Measurements from ENCODE around the gene ZCCHC24. TPM values are rescaled to one million over a fixed set of nuclear protein-coding genes. Genes with fewer than 3 reads are reported as not detected.

ZCCHC24 gene
- total and polyA plus RNA-seq, 2 of the 8 experiments (the other 6 are each of a cell fraction or from before 2014, with no cell fraction given): 3.9 to 6.9 TPM

DNA sequence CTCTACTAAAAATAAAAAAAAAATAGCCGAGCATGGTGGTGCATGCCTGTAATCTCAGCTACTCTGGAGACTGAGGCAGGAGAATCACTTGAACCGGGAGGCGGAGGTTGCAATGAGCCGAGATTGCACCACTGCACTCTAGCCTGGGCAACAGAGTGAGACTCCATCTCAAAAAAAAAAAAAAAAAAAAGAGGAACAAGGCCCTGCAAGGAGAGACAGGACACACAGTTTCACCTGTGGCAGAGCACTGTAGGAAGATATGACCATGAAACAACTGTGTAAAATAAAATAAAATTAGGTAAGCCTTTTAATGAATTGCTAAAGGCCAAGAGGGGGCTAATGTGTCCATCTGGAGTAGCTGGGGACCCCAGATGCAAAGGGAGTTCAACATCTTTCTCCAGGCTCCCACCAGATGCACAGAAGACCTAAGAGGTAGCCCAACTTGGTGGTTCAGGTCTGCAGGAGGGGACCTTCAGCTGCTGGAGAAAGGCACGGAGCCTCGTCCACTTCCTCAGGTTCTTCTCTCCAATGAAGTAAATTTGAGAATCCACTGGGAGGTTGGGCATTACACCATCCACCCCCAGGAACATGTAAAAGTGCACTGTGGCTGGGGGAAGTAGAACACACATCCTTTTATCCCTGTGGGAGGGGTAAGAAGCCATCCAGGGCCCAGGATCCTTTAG is 85.5 kb downstream of the ZCCHC24 start:
- Histone ChIP-seq H4K91ac (replicated peaks; ENCODE audit: insufficient read length, low read length) (no peak overlapping the region), H3K4me2 (ENCODE audit: insufficient read depth in 1 of 2, low read depth in 2 of 2, low read length in 2 of 2) (no peak overlapping the region), H3K79me1 (ENCODE audit: low read depth, low read length) (no peaks in the 10 kb centered on the region), H4K20me1 (replicated peaks in 1 of 2; ENCODE audit: control insufficient read depth in 1 of 2, insufficient read depth in 2 of 2, low read length in 2 of 2) (no peaks in the 10 kb centered on the region), H3K27ac (ENCODE audit: low read depth, low read length) (no peak overlapping the region), H2BK120ac (replicated peaks; ENCODE audit: low read depth, low read length) (no peak overlapping the region), H3K18ac (ENCODE audit: extremely low read depth, low read length) (no peak overlapping the region), H3K36me3 (ENCODE audit: control insufficient read depth in 2 of 4, insufficient read depth in 4 of 4, low read length in 3 of 4) (peaks cover 0 to 7% (median 3%) of the 10 kb centered on the region in 4 experiments; a peak in 3 of 8 replicates), H3K9me3 (ENCODE audit: insufficient read depth in 2 of 2, low read depth in 1 of 2, low read length in 1 of 2) (no peaks in the 10 kb centered on the region; a peak in 1 of 4 replicates), H3K4me1 (replicated peaks in 1 of 4; ENCODE audit: control insufficient read depth in 3 of 4, insufficient read depth in 4 of 4, low read length in 3 of 4) (no peaks in the 10 kb centered on the region), H2BK5ac (ENCODE audit: low read depth, low read length) (no peak overlapping the region), H2AK5ac (ENCODE audit: low read depth, low read length) (no peak overlapping the region), H3K23ac (ENCODE audit: insufficient read length) (no peak overlapping the region), H3K56ac (replicated peaks; ENCODE audit: insufficient read length, low read depth, low read length) (no peak overlapping the region), H3K4ac (replicated peaks; ENCODE audit: insufficient read length, low read depth, low read length) (no peak overlapping the region), H3K27me3 (replicated peaks in 1 of 4; ENCODE audit: control insufficient read depth in 3 of 4, extremely low read depth in 1 of 4, insufficient read depth in 3 of 4, low read length in 3 of 4) (no peaks in the 10 kb centered on the region), H3K79me2 (ENCODE audit: control insufficient read depth in 1 of 2, insufficient read depth in 2 of 2, low read length in 2 of 2) (no peaks in the 10 kb centered on the region), H2AFZ (ENCODE audit: low read length) (no peak overlapping the region), H2BK15ac (ENCODE audit: low read length) (no peak overlapping the region), H3K14ac (ENCODE audit: insufficient read length) (no peak overlapping the region), H3K4me3 (ENCODE audit: extremely low read depth in 1 of 4, insufficient read depth in 2 of 4, low read depth in 3 of 4, low read length in 4 of 4) (no peak overlapping the region), H4K5ac (ENCODE audit: insufficient read length, low read depth, low read length) (no peak overlapping the region), H2BK12ac (ENCODE audit: low read depth, low read length) (no peak overlapping the region), H2BK20ac (ENCODE audit: low read length) (no peak overlapping the region), H3K9ac (replicated peaks in 1 of 4; ENCODE audit: extremely low read depth in 1 of 4, low read depth in 3 of 4, low read length in 3 of 4) (no peak overlapping the region), H4K8ac (ENCODE audit: extremely low read depth, insufficient read depth, low read length) (no peak overlapping the region), H3K23me2 (ENCODE audit: low read depth, low read length) (no peaks in the 10 kb centered on the region)
- no peak for FAIRE-seq
- DNase-seq (ENCODE audit: low read depth in 1 of 2, low spot score in 2 of 2): peak in 1 of 2 experiments; percentile 16
- no peak for TF ChIP-seq TAF1 (IDR thresholded peaks at IDR 0.05; ENCODE audit: low read depth, low read length)
- TF ChIP-seq CTBP2 (IDR thresholded peaks at IDR 0.05; ENCODE audit: borderline replicate concordance, insufficient read depth, insufficient read length, low read length): no peak
- no peak for TF ChIP-seq CREB1 (IDR thresholded peaks at IDR 0.05)
- TF ChIP-seq BRCA1 (IDR thresholded peaks at IDR 0.05; ENCODE audit: low read depth, low read length): no peak
- TF ChIP-seq RNF2 (IDR thresholded peaks at IDR 0.05; ENCODE audit: borderline replicate concordance, low read depth, low read length, missing control alignments, poor library complexity, severe bottlenecking): no peak
- no peak for TF ChIP-seq SP1 (IDR thresholded peaks at IDR 0.05; ENCODE audit: low read depth, low read length)
- TF ChIP-seq SP2 (IDR thresholded peaks at IDR 0.05; ENCODE audit: low read length): no peak
- TF ChIP-seq, protein P1, sequence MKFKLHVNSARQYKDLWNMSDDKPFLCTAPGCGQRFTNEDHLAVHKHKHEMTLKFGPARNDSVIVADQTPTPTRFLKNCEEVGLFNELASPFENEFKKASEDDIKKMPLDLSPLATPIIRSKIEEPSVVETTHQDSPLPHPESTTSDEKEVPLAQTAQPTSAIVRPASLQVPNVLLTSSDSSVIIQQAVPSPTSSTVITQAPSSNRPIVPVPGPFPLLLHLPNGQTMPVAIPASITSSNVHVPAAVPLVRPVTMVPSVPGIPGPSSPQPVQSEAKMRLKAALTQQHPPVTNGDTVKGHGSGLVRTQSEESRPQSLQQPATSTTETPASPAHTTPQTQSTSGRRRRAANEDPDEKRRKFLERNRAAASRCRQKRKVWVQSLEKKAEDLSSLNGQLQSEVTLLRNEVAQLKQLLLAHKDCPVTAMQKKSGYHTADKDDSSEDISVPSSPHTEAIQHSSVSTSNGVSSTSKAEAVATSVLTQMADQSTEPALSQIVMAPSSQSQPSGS (IDR thresholded peaks at IDR 0.05; ENCODE audit: low read length): no peak
- no peak for TF ChIP-seq BACH1 (IDR thresholded peaks at IDR 0.05; ENCODE audit: low read length)
- TF ChIP-seq TCF12 (IDR thresholded peaks at IDR 0.05; ENCODE audit: low read depth, low read length): no peak
- ChIA-PET POLR2A (ENCODE audit: partially characterized antibody) (interaction anchor here (0.6 to 2.6 kb wide), 3 partner anchors 12 to 76 kb away, joined by 3 to 12 read pairs (median 3); partner anchors contain the start of gene PPIF), CTCF (ENCODE audit: partially characterized antibody) (interaction anchor here (0.6 to 6.0 kb wide), 7 partner anchors 14 to 348 kb away, joined by 3 to 50 read pairs (median 5); partner anchors contain the start of gene PPIF)
- WGBS, 2 experiments (ENCODE audit: extremely low coverage in 1 of 2, insufficient coverage in 1 of 2, insufficient read length in 1 of 2, insufficient replicate concordance in 2 of 2, low coverage in 1 of 2, low lambda C conversion rate in 2 of 2, missing lambda C conversion rate in 1 of 2): 93% methylated on average over 6 of the region's 6 CpGs; no CpG with 5 or more reads in 1 of the 2 experiments
